ENCODE data around the gene BRWD1.
A peak's percentile ranks its signal among the peaks of the same experiment; 100 is the strongest.

The BRWD1 gene

GRCh38 chr21:39348355-39349210 lies 35.2 kb upstream of the BRWD1 start, which contains the start of gene HMGN1:
TSS of gene HMGN1 (minus strand) at chr21:39349088. CDS start at chr21:39348917, 171 bp downstream.
- H3K4me3 ChIP-seq (ENCODE audit: low read depth, low read length) = peak within 1 kb of the TSS; percentile 74
- TF ChIP-seq CTCF (IDR thresholded peaks at IDR 0.05; ENCODE audit: insufficient read depth, low read depth, low read length, missing control alignments) = no peak
- peak; percentile 95 for DNase-seq (ENCODE audit: low read depth)

- DNase-seq (ENCODE audit: low read depth) = no peak
- peak overlapping the region; percentile 74 for H3K4me3 ChIP-seq (ENCODE audit: low read depth, low read length)
- no peak for TF ChIP-seq CTCF (IDR thresholded peaks at IDR 0.05; ENCODE audit: insufficient read depth, low read depth, low read length, missing control alignments)
These were observed 34.6 kb upstream of the BRWD1 start for GRCh38 chr21:39348040-39348354.

- no peak for TF ChIP-seq CTCF (IDR thresholded peaks at IDR 0.05; ENCODE audit: insufficient read depth, low read depth, low read length, missing control alignments)
- peak overlapping the region; percentile 74 for H3K4me3 ChIP-seq (ENCODE audit: low read depth, low read length)
- no peak for DNase-seq (ENCODE audit: low read depth)
These were observed 34.1 kb upstream of the BRWD1 start for GRCh38 chr21:39347537-39347936.

GRCh38 chr21:39346671-39347331 lies 33.4 kb upstream of the BRWD1 start:
- TF ChIP-seq CTCF (IDR thresholded peaks at IDR 0.05; ENCODE audit: insufficient read depth, low read depth, low read length, missing control alignments) = no peak
- peak overlapping the region; percentile 74 for H3K4me3 ChIP-seq (ENCODE audit: low read depth, low read length)
- no peak for DNase-seq (ENCODE audit: low read depth)

GRCh38 chr21:39346206-39346605 lies 32.8 kb upstream of the BRWD1 start:
- no peak for DNase-seq (ENCODE audit: low read depth)
- no peak overlapping the region for H3K4me3 ChIP-seq (ENCODE audit: low read depth, low read length)
- no peak for TF ChIP-seq CTCF (IDR thresholded peaks at IDR 0.05; ENCODE audit: insufficient read depth, low read depth, low read length, missing control alignments)

GRCh38 chr21:39345440-39345839 lies 32.0 kb upstream of the BRWD1 start:
- DNase-seq (ENCODE audit: low read depth) = no peak
- H3K4me3 ChIP-seq (ENCODE audit: low read depth, low read length) = no peak overlapping the region

More at GRCh38 chr21:39345440-39345839, 32.0 kb upstream of the BRWD1 start:
- no peak for TF ChIP-seq CTCF (IDR thresholded peaks at IDR 0.05; ENCODE audit: insufficient read depth, low read depth, low read length, missing control alignments)
